ENCODE measurements around the gene GPR87.

The GPR87 gene

DNA sequence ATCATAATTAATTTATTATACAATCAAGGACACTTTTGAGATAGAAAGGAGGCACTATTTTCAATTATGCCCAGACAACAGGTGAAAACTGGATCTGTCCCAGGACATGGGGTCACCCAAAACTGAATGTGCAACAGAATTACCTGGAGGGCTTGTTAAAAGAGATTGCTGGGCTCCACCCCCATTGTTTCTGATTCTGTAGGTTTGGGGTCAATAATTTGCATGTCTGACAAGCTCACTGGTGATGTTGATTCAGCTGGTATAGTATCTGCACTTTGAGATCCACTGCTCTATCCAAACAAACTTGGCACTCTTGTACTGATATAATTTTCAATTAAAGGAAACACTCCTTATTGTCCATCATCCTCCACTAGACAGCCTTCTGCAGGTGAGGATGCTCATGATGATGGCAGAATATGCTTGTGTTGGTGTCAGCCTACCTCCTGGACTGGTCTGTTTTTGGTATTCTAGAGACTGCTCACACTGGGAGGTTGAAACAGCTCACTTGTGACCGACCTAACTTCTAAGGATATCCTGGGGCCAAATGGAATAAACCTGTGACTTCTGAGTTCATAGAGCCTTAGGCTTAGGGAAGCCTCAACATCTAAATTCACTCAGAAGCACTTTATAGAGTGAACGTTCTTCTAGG is 40.5 kb downstream of the GPR87 start:
- H3K4me3 ChIP-seq, result no peak overlapping the region
- H3K27ac ChIP-seq, result no peak overlapping the region
- no peaks in the 10 kb centered on the region for H3K9me3 ChIP-seq
- intact Hi-C loops (cut with DNase I; ENCODE audit: low total_unique reads), result no loop called here
- H3K4me1 ChIP-seq, result no peaks in the 10 kb centered on the region
- no peak for DNase-seq
- TF ChIP-seq CTCF (IDR thresholded peaks at IDR 0.05), result no peak
- H3K36me3 ChIP-seq, result no peaks in the 10 kb centered on the region
- no peaks in the 10 kb centered on the region for H3K27me3 ChIP-seq

DNA sequence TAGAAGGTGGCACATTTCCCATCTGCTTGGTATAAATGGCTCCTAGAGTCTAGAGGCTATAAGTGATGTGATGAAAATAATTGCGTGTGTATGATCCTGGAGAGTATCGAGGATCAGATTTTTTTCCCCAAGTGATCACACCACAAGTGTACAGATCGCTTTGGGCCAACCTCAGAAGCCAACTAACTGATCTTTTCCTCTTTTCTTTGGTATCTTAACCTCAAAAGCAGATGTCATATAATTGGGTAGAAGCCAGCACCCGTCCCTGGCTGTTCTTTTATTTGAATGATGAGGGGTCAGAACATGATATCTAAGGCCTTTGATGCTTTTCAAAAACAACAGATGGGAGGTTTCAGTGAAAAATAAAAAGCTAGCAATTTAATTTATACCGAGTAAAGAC is 41.5 kb downstream of the GPR87 start:
- no peak for DNase-seq
- Histone ChIP-seq H3K27me3 (no peaks in the 10 kb centered on the region), H3K4me1 (peaks cover 0 to 2% (median 0%) of the 10 kb centered on the region in 4 donors), H3K36me3 (no peaks in the 10 kb centered on the region), H3K9me3 (no peaks in the 10 kb centered on the region), H3K4me3 (no peak overlapping the region), H3K27ac (no peak overlapping the region)
- TF ChIP-seq CTCF (IDR thresholded peaks at IDR 0.05), result no peak
- intact Hi-C loops (cut with DNase I; ENCODE audit: low total_unique reads), result no loop called here

GRCh38 chr3:151269631-151270030 is 47.0 kb downstream of the GPR87 start:
- intact Hi-C loops (cut with DNase I; ENCODE audit: low total_unique reads), result no loop called here
- TF ChIP-seq CTCF (IDR thresholded peaks at IDR 0.05), result no peak
- no peaks in the 10 kb centered on the region for H3K36me3 ChIP-seq

DNA sequence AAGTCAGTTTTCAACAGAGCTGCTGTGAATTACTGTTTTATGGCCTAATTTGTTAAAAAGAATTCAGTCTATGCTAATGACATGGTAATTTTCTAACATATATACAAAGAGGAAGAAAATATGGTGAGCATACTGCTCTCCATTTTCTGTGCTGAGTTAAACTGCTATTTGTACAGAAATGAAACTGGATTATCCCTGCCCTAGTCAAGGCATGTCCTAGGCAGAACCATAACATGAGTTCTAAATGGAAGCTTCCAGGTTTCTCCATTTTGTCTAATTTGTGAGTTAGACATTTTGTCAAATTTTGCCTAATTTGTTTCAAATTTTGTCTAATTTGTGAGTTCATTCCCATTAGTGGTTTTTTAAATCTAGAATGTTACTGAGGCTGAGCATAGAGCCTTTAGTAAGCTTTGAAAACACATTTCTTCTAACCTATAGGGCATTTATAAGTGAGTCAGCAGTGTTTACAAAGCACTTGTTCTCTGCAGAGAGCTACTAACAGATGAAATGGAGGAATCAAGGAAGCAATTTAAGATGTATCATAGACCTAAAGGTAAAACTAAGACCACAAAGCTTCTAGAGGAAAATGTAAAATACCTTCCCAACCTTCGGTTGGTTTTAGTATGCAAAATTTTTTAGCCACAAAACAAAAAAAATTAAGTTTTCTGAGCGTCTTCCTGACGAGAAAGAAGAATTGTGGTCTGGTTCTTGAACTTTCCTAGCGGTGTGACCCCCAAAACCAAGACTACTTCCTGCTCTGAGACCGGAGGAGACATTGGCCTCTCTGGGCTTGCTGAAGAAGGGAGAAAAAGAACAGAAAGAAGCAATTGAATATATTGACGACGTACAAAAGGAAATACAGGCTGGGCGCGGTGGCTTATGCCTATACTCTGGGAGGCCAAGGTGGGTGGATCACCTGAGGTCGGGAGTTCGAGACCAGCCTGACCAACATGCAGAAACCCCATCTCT is 48.1 kb downstream of the GPR87 start:
- Histone ChIP-seq H3K27ac (no peak overlapping the region), H3K9me3 (no peaks in the 10 kb centered on the region), H3K4me1 (peaks cover 0 to 7% (median 1%) of the 10 kb centered on the region in 4 donors), H3K4me3 (no peak overlapping the region), H3K27me3 (no peaks in the 10 kb centered on the region), H3K36me3 (no peaks in the 10 kb centered on the region)
- DNase-seq, result no peak
- intact Hi-C loops (cut with DNase I; ENCODE audit: low total_unique reads), result no loop called here
- no peak for TF ChIP-seq CTCF (IDR thresholded peaks at IDR 0.05)

More at GRCh38 chr3:151269631-151270030, 47.0 kb downstream of the GPR87 start:
- Histone ChIP-seq H3K27ac (no peak overlapping the region), H3K9me3 (no peaks in the 10 kb centered on the region), H3K27me3 (no peaks in the 10 kb centered on the region), H3K4me3 (no peak overlapping the region), H3K4me1 (peaks cover 0 to 7% (median 1%) of the 10 kb centered on the region in 4 donors)
- no peak for DNase-seq

DNA sequence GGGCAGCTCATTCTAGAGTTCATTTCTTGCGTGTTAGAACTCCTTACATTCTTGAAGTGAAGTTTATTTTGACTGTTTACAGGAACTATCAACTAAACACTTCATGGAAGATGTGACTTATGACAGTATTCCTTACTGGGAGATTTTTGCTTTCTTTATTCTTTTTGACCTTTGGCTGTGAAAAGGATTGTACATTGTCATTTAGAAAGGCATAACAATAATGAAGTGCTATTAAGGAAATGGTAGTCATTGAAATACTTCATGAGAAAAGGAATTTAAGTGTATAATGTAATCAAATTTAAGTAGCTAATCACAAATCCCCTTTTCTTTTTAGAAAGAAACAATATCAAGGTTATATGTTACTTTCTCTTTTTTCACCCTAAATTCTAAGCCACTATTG is 49.6 kb downstream of the GPR87 start:
- no peak overlapping the region for H3K27ac ChIP-seq
- intact Hi-C loops (cut with DNase I; ENCODE audit: low total_unique reads), result no loop called here
- TF ChIP-seq CTCF (IDR thresholded peaks at IDR 0.05), result no peak
- no peak overlapping the region for H3K4me3 ChIP-seq
- H3K4me1 ChIP-seq, result peaks cover 0 to 7% (median 1%) of the 10 kb centered on the region in 4 donors
- H3K9me3 ChIP-seq, result no peaks in the 10 kb centered on the region
- no peak for DNase-seq
- no peaks in the 10 kb centered on the region for H3K36me3 ChIP-seq
- no peaks in the 10 kb centered on the region for H3K27me3 ChIP-seq
